H1 (cell line): ENCODE data around the gene CNNM2. TPM values are rescaled to one million over a fixed set of nuclear protein-coding genes. Genes with fewer than 3 reads are reported as not detected.

Experiments
- CTCF ChIA-PET: fragments of 300-600 bp; sonication (Branson Sonifier 250); formaldehyde crosslinking; loops from one replicate; lab custom pipeline; 2021; ENCODE audit not compliant: partially characterized antibody; lab: Charles Lee
- POLR2A ChIA-PET: fragments of 300-600 bp; sonication (Branson Sonifier 250); formaldehyde crosslinking; loops from one replicate; lab custom pipeline; 2021; ENCODE audit warnings: inconsistent platforms; ENCODE audit not compliant: partially characterized antibody; lab: Charles Lee
- DNase-seq, 2 experiments: peaks; one replicate each; pipeline versions ENCODE4 v3.0.0 to v3.0.0-alpha.2; 2010 to 2022; ENCODE audit warnings: low spot score in 2 of 2, low read depth in 1 of 2, mixed read lengths in 1 of 2
- FAIRE-seq: peaks from 2 replicates; lab custom pipeline; 2011; peaks lifted over from hg19 to GRCh38; lab: Jason Lieb, UNC
- H2AFZ ChIP-seq: 2 replicates; pipeline ENCODE4 v1.8.1; 2012; ENCODE audit warnings: low read length, inconsistent platforms
- H2AK5ac ChIP-seq: 2 replicates; pipeline ENCODE4 v1.6.1; 2013; ENCODE audit warnings: low read depth, low read length
- H2BK120ac ChIP-seq: replicated peaks from 2 replicates; pipeline ENCODE3; 2013; ENCODE audit warnings: low read depth, low read length, inconsistent platforms
- H2BK12ac ChIP-seq: 2 replicates; pipeline ENCODE4 v1.6.1; 2013; ENCODE audit warnings: low read depth, low read length
- H2BK15ac ChIP-seq: 2 replicates; pipeline ENCODE4 v1.6.1; 2013; ENCODE audit warnings: low read length
- H2BK20ac ChIP-seq: 2 replicates; pipeline ENCODE4 v1.6.1; 2013; ENCODE audit warnings: low read length
- H2BK5ac ChIP-seq: 2 replicates; pipeline ENCODE4 v1.6.1; 2013; ENCODE audit warnings: low read depth, low read length
- H3K14ac ChIP-seq: 2 replicates; pipeline ENCODE4 v1.6.1; 2013; ENCODE audit warnings: inconsistent platforms; ENCODE audit not compliant: insufficient read length
- H3K18ac ChIP-seq: 2 replicates; pipeline ENCODE4 v1.6.1; 2013; ENCODE audit warnings: low read length; ENCODE audit errors: extremely low read depth
- H3K23ac ChIP-seq: 2 replicates; pipeline ENCODE4 v1.6.1; 2013; ENCODE audit warnings: inconsistent platforms; ENCODE audit not compliant: insufficient read length
- H3K23me2 ChIP-seq: 2 replicates; pipeline ENCODE4 v1.6.1; 2013; ENCODE audit warnings: low read depth, low read length
- H3K27ac ChIP-seq: 2 replicates; pipeline ENCODE4 v1.6.1; 2011; ENCODE audit warnings: low read depth, low read length, inconsistent platforms
- H3K27me3 ChIP-seq, 4 experiments: replicated peaks in 1 of 4; 1 replicate in 1 of 4; 2 replicates in 3 of 4; pipeline versions ENCODE4 v1.6.1 to v1.8.1; 2011 to 2013; ENCODE audit warnings: low read length in 3 of 4, mild to moderate bottlenecking in 3 of 4, inconsistent platforms in 2 of 4, mixed read lengths in 2 of 4, moderate library complexity in 1 of 4; ENCODE audit not compliant: control insufficient read depth in 3 of 4, insufficient read depth in 3 of 4; ENCODE audit errors: extremely low read depth in 1 of 4
- H3K36me3 ChIP-seq, 4 experiments: 2 replicates each; pipeline versions ENCODE4 v1.6.1 to v1.8.1; 2011 to 2013; ENCODE audit warnings: mild to moderate bottlenecking in 4 of 4, low read length in 3 of 4, moderate library complexity in 2 of 4, control low read depth in 1 of 4, inconsistent platforms in 1 of 4; ENCODE audit not compliant: insufficient read depth in 4 of 4, control insufficient read depth in 2 of 4
- H3K4ac ChIP-seq: replicated peaks from 2 replicates; pipeline ENCODE3; 2013; ENCODE audit warnings: low read length, low read depth, mixed read lengths, inconsistent platforms; ENCODE audit not compliant: insufficient read length
- H3K4me1 ChIP-seq, 4 experiments: replicated peaks in 1 of 4; 1 replicate in 1 of 4; 2 replicates in 3 of 4; pipeline versions ENCODE4 v1.6.1 to v1.8.1; 2011 to 2013; ENCODE audit warnings: low read length in 3 of 4, inconsistent platforms in 2 of 4, mixed read lengths in 1 of 4; ENCODE audit not compliant: insufficient read depth in 4 of 4, control insufficient read depth in 3 of 4
- H3K4me2 ChIP-seq, 2 experiments: 2 replicates each; pipeline versions ENCODE4 v1.6.1 to v1.8.1; 2011 to 2013; ENCODE audit warnings: low read depth in 2 of 2, low read length in 2 of 2, control low read depth in 1 of 2, inconsistent platforms in 1 of 2, mild to moderate bottlenecking in 1 of 2; ENCODE audit not compliant: insufficient read depth in 1 of 2
- H3K4me3 ChIP-seq, 4 experiments: fragments of 200-600, 300-600 bp in 1 of 4; sonication (generic), shearing (Covaris generic), sonication (Bioruptor Twin) in 1 of 4; 2 replicates each; pipeline versions ENCODE4 v1.5.1 to v1.8.1; 2011 to 2016; ENCODE audit warnings: low read length in 4 of 4, low read depth in 3 of 4, control low read depth in 2 of 4, inconsistent platforms in 2 of 4, mild to moderate bottlenecking in 2 of 4, mixed read lengths in 1 of 4, moderate library complexity in 1 of 4; ENCODE audit not compliant: insufficient read depth in 2 of 4; ENCODE audit errors: extremely low read depth in 1 of 4
- H3K56ac ChIP-seq: replicated peaks from 2 replicates; pipeline ENCODE3; 2013; ENCODE audit warnings: low read depth, mild to moderate bottlenecking, mixed read lengths, low read length, inconsistent platforms; ENCODE audit not compliant: insufficient read length
- H3K79me1 ChIP-seq: 2 replicates; pipeline ENCODE4 v1.6.1; 2013; ENCODE audit warnings: low read depth, low read length, control low read depth
- H3K79me2 ChIP-seq, 2 experiments: 2 replicates each; pipeline versions ENCODE4 v1.6.1 to v1.8.1; 2012 to 2013; ENCODE audit warnings: low read length in 2 of 2, mild to moderate bottlenecking in 2 of 2, inconsistent platforms in 1 of 2; ENCODE audit not compliant: insufficient read depth in 2 of 2, control insufficient read depth in 1 of 2
- H3K9ac ChIP-seq, 4 experiments: replicated peaks in 1 of 4; 1 replicate in 1 of 4; 2 replicates in 3 of 4; pipeline versions ENCODE4 v1.6.1 to v1.8.1; 2011 to 2013; ENCODE audit warnings: low read depth in 3 of 4, low read length in 3 of 4, control low read depth in 2 of 4, mild to moderate bottlenecking in 2 of 4, moderate library complexity in 2 of 4, inconsistent platforms in 1 of 4; ENCODE audit errors: extremely low read depth in 1 of 4
- H3K9me3 ChIP-seq, 2 experiments: 2 replicates each; pipeline versions ENCODE4 v1.6.1 to v1.8.1; 2012 to 2013; ENCODE audit warnings: mild to moderate bottlenecking in 2 of 2, moderate library complexity in 2 of 2, control low read depth in 1 of 2, inconsistent platforms in 1 of 2, low read depth in 1 of 2, low read length in 1 of 2, mixed read lengths in 1 of 2; ENCODE audit not compliant: insufficient read depth in 2 of 2
- H4K20me1 ChIP-seq, 2 experiments: replicated peaks in 1 of 2; 2 replicates each; pipeline versions ENCODE3 to v1.8.1; 2011 to 2013; ENCODE audit warnings: inconsistent platforms in 2 of 2, low read length in 2 of 2, mild to moderate bottlenecking in 1 of 2; ENCODE audit not compliant: insufficient read depth in 2 of 2, control insufficient read depth in 1 of 2
- H4K5ac ChIP-seq: 2 replicates; pipeline ENCODE4 v1.6.1; 2013; ENCODE audit warnings: low read length, low read depth, mixed read lengths, inconsistent platforms; ENCODE audit not compliant: insufficient read length
- H4K8ac ChIP-seq: 2 replicates; pipeline ENCODE4 v1.8.0; 2013; ENCODE audit warnings: mild to moderate bottlenecking, moderate library complexity, low read length, inconsistent platforms; ENCODE audit not compliant: insufficient read depth; ENCODE audit errors: extremely low read depth
- H4K91ac ChIP-seq: replicated peaks from 2 replicates; pipeline ENCODE3; 2013; ENCODE audit warnings: low read length, mixed read lengths, inconsistent platforms; ENCODE audit not compliant: insufficient read length
- CBX8 ChIP-seq: fragments of 300-800, 300-1000 bp; sonication (generic); IDR thresholded peaks from 2 replicates; pipeline ENCODE4 v1.7.1; 2016; ENCODE audit warnings: low read depth, low read length, borderline replicate concordance
- CHD2 ChIP-seq: IDR thresholded peaks from 2 replicates; pipeline ENCODE4 v1.6.1; 2012; ENCODE audit warnings: low read length, improper control_type of control experiment
- E2F6 ChIP-seq: IDR thresholded peaks from 2 replicates; pipeline ENCODE4 v1.6.1; 2012; ENCODE audit warnings: inconsistent platforms
- KDM4A ChIP-seq: IDR thresholded peaks from one replicate; pipeline ENCODE4 v1.7.1; 2012; ENCODE audit warnings: low read depth, mild to moderate bottlenecking, moderate library complexity, low read length, inconsistent platforms; ENCODE audit not compliant: severe bottlenecking
- KDM5A ChIP-seq: fragments of 200-600 bp; IDR thresholded peaks from 2 replicates; pipeline ENCODE4 v1.7.1; 2012; ENCODE audit warnings: mild to moderate bottlenecking, low read length, inconsistent platforms, mixed read lengths
- RNF2 ChIP-seq: fragments of 200-900, 300-1000 bp; sonication (generic); IDR thresholded peaks from 2 replicates; pipeline ENCODE4 v1.7.1; 2016; ENCODE audit warnings: borderline replicate concordance, low read depth, mild to moderate bottlenecking, antibody characterized with exemption, low read length; ENCODE audit not compliant: poor library complexity, severe bottlenecking; ENCODE audit errors: missing control alignments
- SP1 ChIP-seq: IDR thresholded peaks from 2 replicates; pipeline ENCODE4 v1.6.1; 2011; ENCODE audit warnings: low read depth, low read length
- TCF12 ChIP-seq: IDR thresholded peaks from 2 replicates; pipeline ENCODE4 v1.6.1; 2011; ENCODE audit warnings: low read depth, mild to moderate bottlenecking, low read length
- polyA plus RNA-seq, 7 experiments: library from polyadenylated mRNA; depleted of rRNA in 3 of 7; stranded (reverse) in 5 of 7; unstranded in 2 of 7; fragments of >200 nt in 5 of 7; fragments of 200-250 nt in 2 of 7; gene quantifications; 1 replicate in 5 of 7; 2 replicates in 1 of 7; 4 replicates in 1 of 7; pipeline versions ENCODE4 v1.2.1 to v1.2.3, GENCODE V29; 2011 to 2013; ENCODE audit warnings: missing spikeins in 2 of 7, mixed read lengths in 2 of 7
- total RNA-seq: library from RNA; stranded (reverse); fragmentation: NEBNext Ultra II Directional; extraction: Animal tissue kit (Norgen Biotek cat#: 25700); gene quantifications from 2 replicates; pipeline ENCODE4 v1.2.1, GENCODE V29; 2021

Gene CNNM2
- total and polyA plus RNA-seq, 2 of the 8 experiments (the other 6 are each of a cell fraction or from before 2014, with no cell fraction given), result 7.3 to 23.6 TPM

GRCh38 chr10:103106539-103106938 is 188.4 kb downstream of the CNNM2 start:
- peaks cover 0 to 4% (median 0%) of the 10 kb centered on the region in 4 experiments; a peak in 2 of 7 replicates for H3K4me1 ChIP-seq
- peaks cover 0 to 15% (median 2%) of the 10 kb centered on the region in 4 experiments; a peak in 2 of 8 replicates for H3K36me3 ChIP-seq
- no peak overlapping the region for H2AFZ ChIP-seq
- H3K23me2 ChIP-seq, result no peaks in the 10 kb centered on the region
- no peaks in the 10 kb centered on the region for H3K9me3 ChIP-seq
- no peak overlapping the region for H3K4me3 ChIP-seq
- no peak overlapping the region for H2AK5ac ChIP-seq
- FAIRE-seq (no peak), DNase-seq (no peak)
- H3K18ac ChIP-seq, result no peak overlapping the region
- no peak overlapping the region for H2BK12ac ChIP-seq
- no peak overlapping the region for H2BK5ac ChIP-seq
- no peak overlapping the region for H3K27ac ChIP-seq
- H4K91ac ChIP-seq, result no peak overlapping the region
- no peak overlapping the region for H4K5ac ChIP-seq
- TF ChIP-seq KDM5A, result no peak
- TF ChIP-seq RNF2, result no peak
- no peak for TF ChIP-seq E2F6
- TF ChIP-seq SP1, result no peak
- no peak for TF ChIP-seq CBX8
- no peak for TF ChIP-seq TCF12
- no peak for TF ChIP-seq KDM4A
- TF ChIP-seq CHD2, result no peak
- no peak overlapping the region for H3K4me2 ChIP-seq
- no peak overlapping the region for H2BK20ac ChIP-seq
- no peak overlapping the region for H3K9ac ChIP-seq
- no peaks in the 10 kb centered on the region for H4K20me1 ChIP-seq
- no peak overlapping the region for H3K56ac ChIP-seq
- no peak overlapping the region for H3K4ac ChIP-seq
- H3K79me2 ChIP-seq, result no peaks in the 10 kb centered on the region
- H3K14ac ChIP-seq, result no peak overlapping the region
- no peak overlapping the region for H2BK120ac ChIP-seq
- H3K23ac ChIP-seq, result no peak overlapping the region
- no peaks in the 10 kb centered on the region for H3K27me3 ChIP-seq
- H2BK15ac ChIP-seq, result no peak overlapping the region
- H3K79me1 ChIP-seq, result no peaks in the 10 kb centered on the region
- H4K8ac ChIP-seq, result no peak overlapping the region
- CTCF ChIA-PET, result interaction anchor here (0.6 to 3.1 kb wide), 4 partner anchors 10 to 138 kb away, joined by 3 to 13 read pairs (median 6); no protein-coding TSS in a partner anchor
- POLR2A ChIA-PET, result no interaction called here
